Measurements from ENCODE around the gene RPL39. TPM values are rescaled to one million over a fixed set of nuclear protein-coding genes. Genes with fewer than 3 reads are reported as not detected.
"Not testable (repeated sequence)": the region's sequence is repeated elsewhere in the genome, so short reads cannot be mapped to it uniquely, and the experiment has no call there.

The RPL39 gene
- total RNA-seq, 2 donors from 2014 or later: 1,432 to 3,550 TPM

DNA sequence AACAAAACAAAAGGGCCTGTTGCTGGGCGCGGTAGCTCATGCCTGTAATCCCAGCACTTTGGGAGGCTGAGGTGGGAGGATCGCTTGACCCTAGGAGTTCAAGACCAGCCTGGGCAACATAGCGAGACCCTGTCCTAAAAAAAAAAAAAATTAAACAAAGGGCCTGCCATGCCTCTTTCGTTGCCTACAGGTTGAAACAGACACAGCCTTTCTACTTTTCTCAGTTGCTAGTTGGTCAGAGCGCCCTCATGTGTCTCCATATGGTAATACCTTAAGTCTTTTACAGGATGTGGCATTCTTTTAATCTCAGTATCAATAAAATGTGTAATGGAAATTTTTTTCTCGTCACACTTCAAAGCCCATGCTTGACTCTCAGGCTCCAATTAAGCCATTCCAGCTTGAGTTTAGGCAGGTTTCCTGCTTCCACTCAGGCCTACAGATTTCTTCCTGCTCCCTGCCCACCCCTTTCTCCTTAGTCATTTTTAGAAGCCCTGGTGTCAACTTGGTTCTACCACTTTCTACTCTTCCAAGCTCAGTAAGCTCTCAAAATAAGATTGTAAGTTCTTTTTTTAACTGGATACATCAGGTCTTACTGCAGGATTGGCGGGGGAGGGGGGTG is 37.7 kb downstream of the RPL39 start:
- TF ChIP-seq, protein P1, sequence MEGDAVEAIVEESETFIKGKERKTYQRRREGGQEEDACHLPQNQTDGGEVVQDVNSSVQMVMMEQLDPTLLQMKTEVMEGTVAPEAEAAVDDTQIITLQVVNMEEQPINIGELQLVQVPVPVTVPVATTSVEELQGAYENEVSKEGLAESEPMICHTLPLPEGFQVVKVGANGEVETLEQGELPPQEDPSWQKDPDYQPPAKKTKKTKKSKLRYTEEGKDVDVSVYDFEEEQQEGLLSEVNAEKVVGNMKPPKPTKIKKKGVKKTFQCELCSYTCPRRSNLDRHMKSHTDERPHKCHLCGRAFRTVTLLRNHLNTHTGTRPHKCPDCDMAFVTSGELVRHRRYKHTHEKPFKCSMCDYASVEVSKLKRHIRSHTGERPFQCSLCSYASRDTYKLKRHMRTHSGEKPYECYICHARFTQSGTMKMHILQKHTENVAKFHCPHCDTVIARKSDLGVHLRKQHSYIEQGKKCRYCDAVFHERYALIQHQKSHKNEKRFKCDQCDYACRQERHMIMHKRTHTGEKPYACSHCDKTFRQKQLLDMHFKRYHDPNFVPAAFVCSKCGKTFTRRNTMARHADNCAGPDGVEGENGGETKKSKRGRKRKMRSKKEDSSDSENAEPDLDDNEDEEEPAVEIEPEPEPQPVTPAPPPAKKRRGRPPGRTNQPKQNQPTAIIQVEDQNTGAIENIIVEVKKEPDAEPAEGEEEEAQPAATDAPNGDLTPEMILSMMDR (IDR thresholded peaks at IDR 0.05): peak in 1 of 2 donors; percentile 46
- no peaks in the 10 kb centered on the region for H3K9me3 ChIP-seq
- peaks cover 0 to 9% of the 10 kb centered on the region in 2 donors for H3K4me1 ChIP-seq
- H3K36me3 ChIP-seq: no peaks in the 10 kb centered on the region
- no peak overlapping the region for H3K27ac ChIP-seq
- no peaks in the 10 kb centered on the region for H3K27me3 ChIP-seq
- no peak for DNase-seq (ENCODE audit: low spot score)
- H3K4me3 ChIP-seq: no peak overlapping the region

DNA sequence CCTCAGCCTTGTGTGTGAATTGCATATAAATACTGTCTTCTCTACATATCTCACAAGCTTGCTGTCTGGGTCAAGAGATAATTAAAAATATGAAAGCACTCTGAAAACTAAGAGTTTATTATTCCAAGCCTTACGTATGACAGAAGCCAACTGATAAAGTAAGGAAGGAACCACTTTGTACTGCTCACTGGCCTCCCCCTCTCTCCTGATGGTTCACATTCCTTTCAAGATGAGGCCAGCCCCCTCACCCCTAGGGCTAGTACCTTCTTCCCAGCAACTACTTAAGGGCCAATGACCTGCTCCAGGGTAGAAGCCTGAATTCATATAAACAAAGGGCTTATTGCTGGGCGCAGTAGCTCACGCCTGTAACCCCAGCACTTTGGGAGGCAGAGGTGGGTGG is 38.4 kb downstream of the RPL39 start:
- TF ChIP-seq, protein P1 (IDR thresholded peaks at IDR 0.05): no peak
- no peak overlapping the region for H3K4me3 ChIP-seq
- H3K9me3 ChIP-seq: no peaks in the 10 kb centered on the region
- peaks cover 0 to 1% of the 10 kb centered on the region in 2 donors for H3K4me1 ChIP-seq
- H3K27me3 ChIP-seq: no peaks in the 10 kb centered on the region
- no peak overlapping the region for H3K27ac ChIP-seq
- no peak for DNase-seq (ENCODE audit: low spot score)
- no peaks in the 10 kb centered on the region for H3K36me3 ChIP-seq

DNA sequence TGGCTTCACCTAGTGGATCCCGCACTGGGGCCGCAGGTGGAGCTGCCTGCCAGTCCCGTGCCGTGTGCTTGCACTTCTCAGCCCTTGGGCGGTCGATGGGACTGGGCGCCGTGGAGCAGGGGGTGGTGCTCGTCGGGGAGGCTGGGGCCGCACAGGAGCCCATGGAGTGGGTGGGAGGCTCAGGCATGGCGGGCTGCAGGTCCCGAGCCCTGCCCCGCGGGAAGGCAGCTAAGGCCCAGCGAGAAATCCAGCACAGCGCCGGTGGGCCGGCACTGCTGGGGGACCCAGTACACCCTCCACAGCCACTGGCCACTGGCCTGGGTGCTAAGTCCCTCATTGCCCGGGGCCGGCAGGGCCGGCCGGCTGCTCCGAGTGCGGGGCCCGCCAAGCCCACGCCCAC is 40.7 kb downstream of the RPL39 start:
- not testable (repeated sequence) for H3K27me3 ChIP-seq; H3K27ac ChIP-seq; H3K36me3 ChIP-seq; H3K4me1 ChIP-seq; DNase-seq (ENCODE audit: low spot score); H3K9me3 ChIP-seq; H3K4me3 ChIP-seq

DNA sequence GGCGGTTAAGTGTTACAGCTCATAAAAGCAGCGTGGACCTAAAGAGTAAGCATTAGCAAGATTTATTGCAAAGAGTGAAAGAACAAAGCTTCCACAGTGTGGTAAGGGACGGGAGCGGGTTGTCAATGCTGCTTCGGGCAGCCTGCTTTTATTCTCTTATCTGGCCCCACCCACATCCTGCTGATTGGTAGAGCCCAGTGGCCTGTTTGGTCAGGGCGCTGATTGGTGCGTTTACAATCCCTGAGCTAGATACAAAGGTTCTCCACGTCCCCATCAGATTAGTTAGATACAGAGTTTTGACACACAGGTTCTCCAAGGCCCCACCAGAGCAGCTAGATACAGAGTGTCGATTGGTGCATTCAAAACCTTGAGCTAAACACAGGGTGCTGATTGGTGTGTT is 41.3 kb downstream of the RPL39 start:
- DNase-seq (ENCODE audit: low spot score); H3K27me3 ChIP-seq; H3K9me3 ChIP-seq; H3K27ac ChIP-seq; H3K36me3 ChIP-seq; H3K4me3 ChIP-seq; H3K4me1 ChIP-seq: not testable (repeated sequence)

DNA sequence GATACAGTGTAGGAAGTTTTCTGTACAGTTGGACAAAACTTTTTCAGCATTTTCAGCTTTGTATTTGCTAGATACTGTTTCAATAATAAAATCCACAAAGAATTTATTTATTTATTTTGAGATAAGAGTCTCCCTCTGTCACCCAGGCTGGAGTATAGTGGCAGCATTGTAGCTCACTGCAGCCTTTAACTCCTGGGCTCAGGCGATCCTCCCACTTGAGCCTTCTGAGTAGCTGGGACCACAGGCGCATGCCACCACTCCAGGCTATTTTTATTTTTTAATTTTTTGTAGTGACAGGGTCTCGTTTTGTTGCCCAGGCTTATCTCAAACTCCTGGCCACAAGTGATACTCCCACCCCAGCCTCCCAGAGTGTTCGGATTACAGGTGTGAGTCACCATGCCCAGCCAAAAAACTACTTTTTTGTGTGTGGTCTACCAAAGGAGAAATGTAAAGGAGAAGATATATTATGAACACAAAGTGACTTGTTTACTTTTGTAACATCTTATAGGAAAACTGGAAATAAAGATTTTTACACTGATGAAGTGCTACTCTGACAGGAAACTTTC is 46.1 kb downstream of the RPL39 start:
- no peak for DNase-seq (ENCODE audit: low spot score)
- Histone ChIP-seq H3K9me3 (no peaks in the 10 kb centered on the region), H3K36me3 (no peaks in the 10 kb centered on the region), H3K4me1 (no peaks in the 10 kb centered on the region), H3K27ac (no peak overlapping the region), H3K4me3 (no peak overlapping the region), H3K27me3 (no peaks in the 10 kb centered on the region)
- TF ChIP-seq, protein P1 (IDR thresholded peaks at IDR 0.05): no peak

DNA sequence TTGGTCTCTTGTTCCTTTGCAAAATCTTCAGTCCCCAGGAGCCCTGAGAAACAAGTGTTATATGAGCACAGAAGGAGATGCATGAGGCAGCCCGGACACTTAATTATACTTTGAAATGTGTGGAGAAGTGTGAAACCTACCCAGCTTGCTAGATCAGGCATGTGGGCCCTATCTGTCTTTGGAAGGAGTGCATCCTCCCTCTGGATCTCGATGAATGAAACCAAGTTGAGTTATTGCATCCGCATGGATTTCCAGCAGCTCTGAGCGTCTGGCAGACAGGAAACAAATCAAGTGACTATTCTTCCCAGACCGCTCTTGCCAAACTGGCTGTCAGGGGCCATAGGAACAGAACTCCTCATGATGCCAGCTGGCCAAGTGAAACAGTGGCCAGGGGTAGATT is 52.7 kb downstream of the RPL39 start:
- no peaks in the 10 kb centered on the region for H3K27me3 ChIP-seq
- H3K4me3 ChIP-seq: no peak overlapping the region
- no peaks in the 10 kb centered on the region for H3K4me1 ChIP-seq
- no peak for DNase-seq (ENCODE audit: low spot score)
- H3K27ac ChIP-seq: no peak overlapping the region
- H3K9me3 ChIP-seq: no peaks in the 10 kb centered on the region
- H3K36me3 ChIP-seq: no peaks in the 10 kb centered on the region
- TF ChIP-seq, protein P1 (IDR thresholded peaks at IDR 0.05): no peak

Other genes starting within 250 kb of the RPL39 start
- gene STEEP1, start 226.2 kb downstream of the RPL39 start, total RNA-seq: 10 to 100 TPM; 17.4 to 17.8 TPM
- 10 to 100 TPM; 30.2 to 31.9 TPM for gene UBE2A, start 217.1 kb downstream of the RPL39 start, total RNA-seq
- gene NKRF, start 185.2 kb downstream of the RPL39 start, total RNA-seq: 1 to 10 TPM; 3.3 to 4.7 TPM
- gene SEPTIN6, start 98.5 kb downstream of the RPL39 start, total RNA-seq: 10 to 100 TPM; 14.1 to 16.4 TPM
- gene SOWAHD, start 33.0 kb downstream of the RPL39 start, total RNA-seq: not detected
- gene UPF3B, start 61.3 kb upstream of the RPL39 start, total RNA-seq: 1 to 10 TPM; 1.1 to 2.3 TPM
- 10 to 100 TPM in 1 of 2 donors, 1 to 10 TPM in 1; 9.8 to 10.6 TPM for gene RNF113A, start 80.1 kb upstream of the RPL39 start, total RNA-seq
- gene NDUFA1, start 80.2 kb upstream of the RPL39 start, total RNA-seq: 100 to 1,000 TPM; 202 to 222 TPM
- gene AKAP14, start 104.3 kb upstream of the RPL39 start, total RNA-seq: not detected
- 1 to 10 TPM; 3.5 to 5.3 TPM for gene NKAP, start 152.1 kb upstream of the RPL39 start, total RNA-seq

Measured in right atrium auricular region (tissue), 2 donors.